ENCODE data around the gene UNC13A.

The UNC13A gene

DNA sequence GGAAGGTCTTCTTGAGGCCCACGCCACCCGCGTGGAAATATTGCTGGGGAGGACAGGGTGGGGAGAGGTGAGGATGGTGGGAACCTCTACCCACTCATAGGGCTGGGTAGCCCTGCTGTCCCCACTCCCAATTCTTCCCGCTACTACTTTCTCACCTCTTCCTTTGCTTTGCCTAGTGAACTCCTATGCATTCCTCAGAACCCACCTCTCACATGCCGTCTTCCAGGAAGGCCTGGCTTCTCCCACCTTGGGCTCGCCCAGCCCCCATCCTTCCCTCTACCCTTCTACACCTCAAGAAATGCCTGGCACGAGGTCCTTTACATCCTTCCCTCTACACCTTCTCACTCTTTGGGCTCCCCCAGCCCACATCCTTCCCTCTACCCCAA is 70.4 kb downstream of the UNC13A start:
- H3K27ac ChIP-seq: no peak overlapping the region
- TF ChIP-seq, protein P1, sequence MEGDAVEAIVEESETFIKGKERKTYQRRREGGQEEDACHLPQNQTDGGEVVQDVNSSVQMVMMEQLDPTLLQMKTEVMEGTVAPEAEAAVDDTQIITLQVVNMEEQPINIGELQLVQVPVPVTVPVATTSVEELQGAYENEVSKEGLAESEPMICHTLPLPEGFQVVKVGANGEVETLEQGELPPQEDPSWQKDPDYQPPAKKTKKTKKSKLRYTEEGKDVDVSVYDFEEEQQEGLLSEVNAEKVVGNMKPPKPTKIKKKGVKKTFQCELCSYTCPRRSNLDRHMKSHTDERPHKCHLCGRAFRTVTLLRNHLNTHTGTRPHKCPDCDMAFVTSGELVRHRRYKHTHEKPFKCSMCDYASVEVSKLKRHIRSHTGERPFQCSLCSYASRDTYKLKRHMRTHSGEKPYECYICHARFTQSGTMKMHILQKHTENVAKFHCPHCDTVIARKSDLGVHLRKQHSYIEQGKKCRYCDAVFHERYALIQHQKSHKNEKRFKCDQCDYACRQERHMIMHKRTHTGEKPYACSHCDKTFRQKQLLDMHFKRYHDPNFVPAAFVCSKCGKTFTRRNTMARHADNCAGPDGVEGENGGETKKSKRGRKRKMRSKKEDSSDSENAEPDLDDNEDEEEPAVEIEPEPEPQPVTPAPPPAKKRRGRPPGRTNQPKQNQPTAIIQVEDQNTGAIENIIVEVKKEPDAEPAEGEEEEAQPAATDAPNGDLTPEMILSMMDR (IDR thresholded peaks at IDR 0.05; ENCODE audit: low read depth, low read length): no peak
- H3K9me3 ChIP-seq (ENCODE audit: severe bottlenecking): no peaks in the 10 kb centered on the region
- peaks cover 34% of the 10 kb centered on the region for H3K36me3 ChIP-seq
- no peak for DNase-seq
- H3K4me3 ChIP-seq (ENCODE audit: low read depth, low read length): no peak overlapping the region
- H3K27me3 ChIP-seq (ENCODE audit: insufficient read depth, low read depth, severe bottlenecking): no peaks in the 10 kb centered on the region

DNA sequence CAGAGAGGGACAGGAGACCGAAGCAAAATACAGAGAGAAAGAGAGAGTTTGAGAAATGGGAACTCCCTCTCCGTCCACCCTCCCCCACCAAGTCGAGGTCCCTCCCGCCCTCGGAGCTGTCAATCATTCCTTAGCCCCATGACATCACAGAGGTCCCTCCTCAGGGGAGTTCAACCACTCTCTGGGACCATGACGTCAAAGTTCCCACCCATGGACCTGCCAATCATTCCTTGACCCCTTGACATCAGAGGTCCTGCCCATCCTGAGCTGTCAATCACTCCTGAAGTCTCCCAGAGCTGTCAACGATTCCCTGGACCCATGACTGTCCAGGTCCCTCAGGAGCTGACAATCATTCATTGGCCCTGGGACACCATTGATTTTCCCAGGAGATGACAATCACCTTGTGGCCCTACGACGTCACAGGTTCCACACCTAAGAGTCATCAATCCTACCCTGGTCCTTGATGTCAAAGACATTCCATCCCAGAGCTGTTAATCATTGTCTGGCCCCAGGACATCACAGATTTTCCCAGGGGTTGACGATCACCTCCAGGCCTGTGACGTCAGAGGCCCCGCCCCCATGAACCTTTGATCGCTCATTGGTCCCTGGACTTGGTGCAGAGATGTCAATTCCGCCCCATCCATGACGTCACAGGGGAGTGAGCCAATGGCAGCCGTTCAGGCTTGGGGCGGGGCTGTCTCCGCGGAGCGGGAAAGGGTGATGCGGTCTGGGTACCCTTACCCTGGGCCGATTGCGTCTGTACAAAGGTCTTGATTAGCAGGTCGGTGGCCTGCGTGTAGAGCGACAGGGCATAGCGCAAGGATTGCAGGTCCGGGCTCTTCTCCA is 71.0 kb downstream of the UNC13A start:
- Histone ChIP-seq H3K27ac (no peak overlapping the region), H3K27me3 (ENCODE audit: insufficient read depth, low read depth, severe bottlenecking) (no peaks in the 10 kb centered on the region), H3K36me3 (peaks cover 28% of the 10 kb centered on the region), H3K9me3 (ENCODE audit: severe bottlenecking) (no peaks in the 10 kb centered on the region), H3K4me3 (ENCODE audit: low read depth, low read length) (no peak overlapping the region)
- TF ChIP-seq, protein P1 (IDR thresholded peaks at IDR 0.05; ENCODE audit: low read depth, low read length): no peak
- DNase-seq: peak; percentile 24

DNA sequence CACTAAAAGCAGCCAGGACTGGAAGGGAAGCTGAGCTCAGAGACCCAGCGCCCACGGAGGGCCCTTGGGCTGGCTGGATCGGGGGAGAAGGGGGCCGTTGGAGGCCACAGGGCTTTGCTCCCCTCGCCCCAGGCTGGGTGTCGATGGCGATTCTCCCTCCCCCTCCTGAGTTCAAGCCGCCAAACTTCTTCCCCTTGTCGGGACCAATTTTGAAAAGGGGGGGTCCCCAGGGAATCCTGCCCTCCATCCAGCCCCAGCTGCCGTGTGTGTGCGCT is 71.5 kb downstream of the UNC13A start:
- TF ChIP-seq, protein P1 (IDR thresholded peaks at IDR 0.05; ENCODE audit: low read depth, low read length): no peak
- no peaks in the 10 kb centered on the region for H3K27me3 ChIP-seq (ENCODE audit: insufficient read depth, low read depth, severe bottlenecking)
- H3K27ac ChIP-seq: no peak overlapping the region
- DNase-seq: no peak
- no peak overlapping the region for H3K4me3 ChIP-seq (ENCODE audit: low read depth, low read length)
- no peaks in the 10 kb centered on the region for H3K9me3 ChIP-seq (ENCODE audit: severe bottlenecking)
- H3K36me3 ChIP-seq: peaks cover 28% of the 10 kb centered on the region

DNA sequence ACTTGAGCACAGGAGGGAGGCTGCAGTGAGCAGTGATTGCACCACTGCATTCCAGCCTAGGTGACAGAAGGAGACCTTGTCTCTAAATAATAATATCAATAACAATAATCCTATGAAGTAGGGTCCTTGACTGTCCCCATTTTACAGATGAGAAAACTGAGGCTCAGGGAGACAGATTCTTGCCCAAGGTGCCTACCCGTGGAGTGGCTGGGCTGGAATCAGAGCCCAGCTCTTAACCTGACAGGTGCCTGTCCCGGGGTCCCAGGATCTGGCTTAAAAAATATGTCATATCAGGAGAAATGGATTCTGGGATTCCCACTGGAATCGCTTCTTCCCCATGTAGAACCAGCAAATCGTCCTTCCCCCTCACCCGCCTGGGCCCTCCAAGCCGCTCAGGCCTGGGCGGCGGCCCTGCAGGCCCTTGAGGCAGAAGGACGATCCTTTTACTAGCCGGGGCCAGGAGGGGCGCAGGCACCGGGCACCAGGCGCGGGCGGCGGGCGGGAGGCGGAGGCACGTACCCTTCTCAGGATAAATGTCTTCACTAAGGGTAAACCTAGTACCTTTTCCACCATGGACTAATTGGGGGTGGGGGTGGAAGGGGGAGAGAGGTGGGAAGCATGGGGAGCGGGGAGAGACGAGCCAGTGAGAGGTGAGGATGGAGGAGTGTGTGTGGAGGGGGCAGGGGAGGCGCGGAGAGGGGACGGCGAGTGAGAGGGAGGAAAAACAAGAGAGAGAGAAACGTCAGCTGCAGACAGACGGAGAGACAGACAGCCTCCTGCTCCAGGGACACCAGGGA is 72.1 kb downstream of the UNC13A start:
- DNase-seq: no peak
- Histone ChIP-seq H3K36me3 (peaks cover 33% of the 10 kb centered on the region), H3K27me3 (ENCODE audit: insufficient read depth, low read depth, severe bottlenecking) (no peaks in the 10 kb centered on the region), H3K9me3 (ENCODE audit: severe bottlenecking) (no peaks in the 10 kb centered on the region), H3K27ac (no peak overlapping the region), H3K4me3 (ENCODE audit: low read depth, low read length) (no peak overlapping the region)
- TF ChIP-seq, protein P1 (IDR thresholded peaks at IDR 0.05; ENCODE audit: low read depth, low read length): no peak

DNA sequence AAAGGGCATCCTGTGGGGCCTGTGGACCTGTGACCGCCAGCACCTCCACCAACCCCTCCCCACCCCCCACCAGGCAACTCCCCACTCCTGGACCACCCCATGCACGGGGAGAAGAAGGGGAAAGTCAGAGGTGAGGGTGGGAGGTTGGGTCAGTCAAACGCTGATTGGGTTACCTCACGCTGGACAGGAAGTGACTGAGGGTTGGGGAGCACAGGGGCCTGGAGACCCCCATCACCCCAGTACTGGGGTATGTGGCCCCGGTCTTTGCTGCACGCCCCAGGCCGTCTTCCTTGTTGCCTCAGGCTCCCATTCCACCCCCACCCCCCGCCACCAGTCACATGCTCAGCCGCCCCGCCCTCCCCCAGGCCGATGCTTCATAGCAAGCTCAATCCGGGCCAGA is 73.7 kb downstream of the UNC13A start:
- no peaks in the 10 kb centered on the region for H3K27me3 ChIP-seq (ENCODE audit: insufficient read depth, low read depth, severe bottlenecking)
- H3K27ac ChIP-seq: no peak overlapping the region
- no peak overlapping the region for H3K4me3 ChIP-seq (ENCODE audit: low read depth, low read length)
- no peaks in the 10 kb centered on the region for H3K9me3 ChIP-seq (ENCODE audit: severe bottlenecking)
- TF ChIP-seq, protein P1 (IDR thresholded peaks at IDR 0.05; ENCODE audit: low read depth, low read length): no peak
- H3K36me3 ChIP-seq: peaks cover 41% of the 10 kb centered on the region
- no peak for DNase-seq

Measured in WERI-Rb-1 (cell line).